Ovary (tissue), 3 donors: ENCODE results near the gene AIFM3.

Experiments
- EP300 ChIP-seq: sonication (generic); formaldehyde crosslinking; IDR thresholded peaks from one replicate; pipeline ENCODE4 v1.6.1; 2017; ENCODE audit warnings: antibody characterized with exemption
- POLR2A ChIP-seq: fragments of 450-650 bp; IDR thresholded peaks from one replicate; pipeline ENCODE4 v1.6.1; 2017; ENCODE audit warnings: antibody characterized with exemption, mild to moderate bottlenecking, moderate library complexity
- TF ChIP-seq, protein P1 (sequence below), 3 donors: fragments of 450-650 bp in 2 of 3; fragments of 200-600 bp in 1 of 3; IDR thresholded peaks; one replicate each; pipeline versions ENCODE4 v1.5.1 to v1.8.0; 2016 to 2022; ENCODE audit warnings: antibody characterized with exemption in 3 of 3, mild to moderate bottlenecking in 1 of 3
- donor health status: DM: no; HTN: no; CAD: no.

GRCh38 chr22:21025266-21025665 is 58.2 kb downstream of the AIFM3 start:
- TF ChIP-seq POLR2A, result no peak
- TF ChIP-seq, protein P1, sequence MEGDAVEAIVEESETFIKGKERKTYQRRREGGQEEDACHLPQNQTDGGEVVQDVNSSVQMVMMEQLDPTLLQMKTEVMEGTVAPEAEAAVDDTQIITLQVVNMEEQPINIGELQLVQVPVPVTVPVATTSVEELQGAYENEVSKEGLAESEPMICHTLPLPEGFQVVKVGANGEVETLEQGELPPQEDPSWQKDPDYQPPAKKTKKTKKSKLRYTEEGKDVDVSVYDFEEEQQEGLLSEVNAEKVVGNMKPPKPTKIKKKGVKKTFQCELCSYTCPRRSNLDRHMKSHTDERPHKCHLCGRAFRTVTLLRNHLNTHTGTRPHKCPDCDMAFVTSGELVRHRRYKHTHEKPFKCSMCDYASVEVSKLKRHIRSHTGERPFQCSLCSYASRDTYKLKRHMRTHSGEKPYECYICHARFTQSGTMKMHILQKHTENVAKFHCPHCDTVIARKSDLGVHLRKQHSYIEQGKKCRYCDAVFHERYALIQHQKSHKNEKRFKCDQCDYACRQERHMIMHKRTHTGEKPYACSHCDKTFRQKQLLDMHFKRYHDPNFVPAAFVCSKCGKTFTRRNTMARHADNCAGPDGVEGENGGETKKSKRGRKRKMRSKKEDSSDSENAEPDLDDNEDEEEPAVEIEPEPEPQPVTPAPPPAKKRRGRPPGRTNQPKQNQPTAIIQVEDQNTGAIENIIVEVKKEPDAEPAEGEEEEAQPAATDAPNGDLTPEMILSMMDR (IDR thresholded peaks at IDR 0.05), result no peak
- TF ChIP-seq EP300, result no peak
